Esophagus squamous epithelium (tissue), 4 donors: ENCODE data around the gene COX6A1.

Experiments
- POLR2A ChIP-seq, 4 donors: fragments of 450-650 bp; IDR thresholded peaks; one replicate each; pipeline ENCODE4 v1.6.1; 2017; ENCODE audit warnings: antibody characterized with exemption in 4 of 4, mild to moderate bottlenecking in 4 of 4, moderate library complexity in 3 of 4
- TF ChIP-seq, protein P1 (sequence below), 6 experiments: fragments of 450-650 bp in 4 of 6; fragments of 200-600 bp in 2 of 6; sonication (generic) in 2 of 6; IDR thresholded peaks; one replicate each; pipeline ENCODE4 v1.5.1; 2016 to 2019; ENCODE audit warnings: antibody characterized with exemption in 6 of 6, mild to moderate bottlenecking in 4 of 6, moderate library complexity in 4 of 6

DNA sequence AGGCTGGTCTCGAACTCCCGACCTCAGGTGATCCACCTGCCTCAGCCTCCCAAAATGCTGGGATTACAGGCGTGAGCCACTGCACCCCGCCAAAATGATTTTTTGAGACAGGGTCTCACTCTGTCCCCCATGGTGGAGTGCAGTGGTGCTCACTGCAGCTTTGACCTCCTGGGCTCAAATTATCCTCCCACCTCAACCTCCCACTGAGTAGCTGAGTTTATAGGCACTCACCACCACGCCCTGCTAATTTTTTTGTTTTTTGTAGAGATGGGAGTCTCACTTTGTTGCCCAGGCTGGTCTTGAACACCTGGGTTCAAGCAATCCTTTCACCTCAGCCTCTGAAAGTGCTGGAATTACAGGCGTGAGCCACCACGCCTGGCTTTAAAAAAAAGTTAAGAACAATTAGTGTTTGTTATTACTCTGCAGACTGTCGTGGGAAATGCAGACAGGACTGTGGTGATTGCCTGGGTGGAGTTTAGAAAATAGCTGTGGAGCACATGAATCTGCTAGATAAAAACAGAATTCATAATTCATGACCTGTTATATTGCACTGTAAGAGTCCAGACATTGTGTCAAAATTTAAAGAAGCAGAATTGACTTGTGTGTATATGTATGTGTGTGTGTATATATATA is 9.2 kb upstream of the COX6A1 start:
- TF ChIP-seq, protein P1, sequence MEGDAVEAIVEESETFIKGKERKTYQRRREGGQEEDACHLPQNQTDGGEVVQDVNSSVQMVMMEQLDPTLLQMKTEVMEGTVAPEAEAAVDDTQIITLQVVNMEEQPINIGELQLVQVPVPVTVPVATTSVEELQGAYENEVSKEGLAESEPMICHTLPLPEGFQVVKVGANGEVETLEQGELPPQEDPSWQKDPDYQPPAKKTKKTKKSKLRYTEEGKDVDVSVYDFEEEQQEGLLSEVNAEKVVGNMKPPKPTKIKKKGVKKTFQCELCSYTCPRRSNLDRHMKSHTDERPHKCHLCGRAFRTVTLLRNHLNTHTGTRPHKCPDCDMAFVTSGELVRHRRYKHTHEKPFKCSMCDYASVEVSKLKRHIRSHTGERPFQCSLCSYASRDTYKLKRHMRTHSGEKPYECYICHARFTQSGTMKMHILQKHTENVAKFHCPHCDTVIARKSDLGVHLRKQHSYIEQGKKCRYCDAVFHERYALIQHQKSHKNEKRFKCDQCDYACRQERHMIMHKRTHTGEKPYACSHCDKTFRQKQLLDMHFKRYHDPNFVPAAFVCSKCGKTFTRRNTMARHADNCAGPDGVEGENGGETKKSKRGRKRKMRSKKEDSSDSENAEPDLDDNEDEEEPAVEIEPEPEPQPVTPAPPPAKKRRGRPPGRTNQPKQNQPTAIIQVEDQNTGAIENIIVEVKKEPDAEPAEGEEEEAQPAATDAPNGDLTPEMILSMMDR (IDR thresholded peaks at IDR 0.05): no peak
- no peak for TF ChIP-seq POLR2A (IDR thresholded peaks at IDR 0.05)
